ENCODE measurements around the gene AMMECR1.

Gene AMMECR1

DNA sequence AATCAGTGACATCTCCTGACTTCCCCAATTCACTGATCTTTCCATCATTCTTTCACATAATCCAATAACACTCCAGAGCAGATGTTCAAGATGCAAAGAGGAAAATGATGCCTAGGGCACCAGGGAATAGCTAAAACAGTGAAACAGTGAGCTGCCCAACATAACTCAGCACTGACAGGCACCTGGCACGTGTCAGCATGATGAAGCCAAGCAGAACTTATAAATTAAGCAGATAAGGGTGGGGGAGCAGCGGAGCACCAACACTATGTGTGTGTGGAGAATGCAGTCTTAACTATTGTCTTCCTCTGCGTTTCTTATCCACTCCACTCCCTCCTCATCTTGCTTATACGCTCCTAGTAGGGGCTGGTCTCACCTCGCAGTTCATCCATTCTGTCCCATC lies 89.4 kb downstream of the AMMECR1 start:
- TF ChIP-seq, protein P1, sequence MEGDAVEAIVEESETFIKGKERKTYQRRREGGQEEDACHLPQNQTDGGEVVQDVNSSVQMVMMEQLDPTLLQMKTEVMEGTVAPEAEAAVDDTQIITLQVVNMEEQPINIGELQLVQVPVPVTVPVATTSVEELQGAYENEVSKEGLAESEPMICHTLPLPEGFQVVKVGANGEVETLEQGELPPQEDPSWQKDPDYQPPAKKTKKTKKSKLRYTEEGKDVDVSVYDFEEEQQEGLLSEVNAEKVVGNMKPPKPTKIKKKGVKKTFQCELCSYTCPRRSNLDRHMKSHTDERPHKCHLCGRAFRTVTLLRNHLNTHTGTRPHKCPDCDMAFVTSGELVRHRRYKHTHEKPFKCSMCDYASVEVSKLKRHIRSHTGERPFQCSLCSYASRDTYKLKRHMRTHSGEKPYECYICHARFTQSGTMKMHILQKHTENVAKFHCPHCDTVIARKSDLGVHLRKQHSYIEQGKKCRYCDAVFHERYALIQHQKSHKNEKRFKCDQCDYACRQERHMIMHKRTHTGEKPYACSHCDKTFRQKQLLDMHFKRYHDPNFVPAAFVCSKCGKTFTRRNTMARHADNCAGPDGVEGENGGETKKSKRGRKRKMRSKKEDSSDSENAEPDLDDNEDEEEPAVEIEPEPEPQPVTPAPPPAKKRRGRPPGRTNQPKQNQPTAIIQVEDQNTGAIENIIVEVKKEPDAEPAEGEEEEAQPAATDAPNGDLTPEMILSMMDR (IDR thresholded peaks at IDR 0.05; ENCODE audit: low read length, missing control alignments), result no peak
- DNase-seq (ENCODE audit: low read depth), result no peak
- H3K4me3 ChIP-seq (replicated peaks; ENCODE audit: low read depth, low read length), result no peak overlapping the region

DNA sequence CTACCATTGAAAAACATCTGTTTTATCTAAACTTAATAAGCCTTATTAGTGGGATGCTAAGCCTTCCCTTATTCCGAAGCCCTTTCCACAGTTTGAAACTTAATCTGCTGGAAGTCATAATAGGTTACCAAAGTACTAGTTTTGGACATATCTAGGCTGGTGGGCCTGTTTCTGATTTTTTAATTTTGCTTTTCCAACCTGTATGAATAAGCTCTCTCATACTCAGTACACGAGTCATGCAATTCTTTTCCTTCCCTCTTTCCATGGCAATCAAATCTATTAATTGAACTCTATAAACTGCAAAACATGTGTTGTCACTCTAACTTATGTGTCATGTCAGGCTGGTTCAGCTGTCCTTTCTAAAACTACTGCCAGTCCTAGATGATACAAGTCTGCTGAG lies 91.0 kb downstream of the AMMECR1 start:
- no peak overlapping the region for H3K4me3 ChIP-seq (replicated peaks; ENCODE audit: low read depth, low read length)
- TF ChIP-seq, protein P1 (IDR thresholded peaks at IDR 0.05; ENCODE audit: low read length, missing control alignments), result no peak
- DNase-seq (ENCODE audit: low read depth), result no peak

DNA sequence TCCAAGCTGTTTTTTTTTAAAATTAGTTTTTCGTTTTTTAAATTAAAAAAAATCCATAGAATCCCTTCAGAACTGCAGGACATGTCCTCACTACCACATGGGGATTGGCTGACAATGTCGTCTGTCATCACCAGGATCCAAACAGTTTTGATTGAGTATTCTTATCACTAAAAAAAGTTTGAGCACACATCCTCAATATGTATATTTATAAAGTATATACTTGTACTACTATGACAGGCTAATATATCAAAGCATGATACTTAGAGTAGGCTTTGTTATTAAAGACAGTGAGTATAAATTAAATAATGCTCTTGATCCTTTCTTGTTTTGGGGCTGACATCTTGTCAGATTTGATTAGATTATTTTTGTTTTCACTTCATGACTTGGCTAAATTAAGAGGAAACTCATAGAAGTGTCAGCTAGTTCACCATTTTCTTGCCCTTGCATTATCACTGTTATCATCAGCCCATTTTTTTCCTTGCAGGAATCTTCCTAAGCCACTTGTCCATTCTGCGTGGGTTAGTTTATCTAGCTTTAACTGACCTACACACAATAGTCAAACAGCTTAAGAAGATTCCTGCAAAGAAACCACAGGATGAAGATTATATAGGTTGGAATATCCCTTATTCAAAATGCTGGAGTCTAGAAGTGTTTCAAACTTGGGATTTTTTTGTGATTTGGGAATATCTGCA lies 92.8 kb downstream of the AMMECR1 start:
- TF ChIP-seq, protein P1 (IDR thresholded peaks at IDR 0.05; ENCODE audit: low read length, missing control alignments), result no peak
- H3K4me3 ChIP-seq (replicated peaks; ENCODE audit: low read depth, low read length), result no peak overlapping the region
- no peak for DNase-seq (ENCODE audit: low read depth)

DNA sequence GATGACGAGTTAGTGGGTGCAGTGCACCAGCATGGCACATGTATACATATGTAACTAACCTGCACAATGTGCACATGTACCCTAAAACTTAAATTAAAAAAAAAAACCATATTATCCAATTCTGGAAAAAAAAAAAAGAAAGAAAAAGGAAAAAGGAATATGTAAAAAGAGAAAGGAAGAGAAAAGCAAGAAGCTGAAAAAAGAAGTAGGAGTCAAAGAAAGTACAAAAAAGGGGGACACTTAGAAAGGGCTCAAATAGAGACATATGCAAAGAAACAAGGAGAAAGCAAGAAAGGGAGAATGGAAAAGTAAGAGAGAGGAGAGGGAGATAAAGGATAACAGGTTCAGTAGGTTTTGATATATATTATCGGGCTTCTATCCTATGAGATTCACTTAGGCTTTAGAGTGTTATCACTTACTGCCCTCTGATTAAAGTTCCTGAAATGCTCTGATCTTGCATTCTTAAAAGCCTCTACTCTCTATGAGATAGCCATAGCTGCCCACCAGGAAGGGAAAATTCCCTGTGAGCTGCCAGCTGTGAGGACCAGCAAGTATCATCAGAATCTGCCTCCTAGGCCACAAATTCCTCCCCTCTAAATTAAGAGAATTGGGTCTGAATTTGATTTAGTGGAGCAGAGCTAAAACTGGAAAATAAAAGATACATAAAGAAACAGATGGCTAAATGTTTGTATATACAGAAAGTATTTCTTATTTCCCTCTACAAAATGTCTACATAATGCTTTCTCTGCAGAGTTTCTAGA lies 95.2 kb downstream of the AMMECR1 start:
- H3K4me3 ChIP-seq (replicated peaks; ENCODE audit: low read depth, low read length), result no peak overlapping the region
- DNase-seq (ENCODE audit: low read depth), result no peak
- TF ChIP-seq, protein P1 (IDR thresholded peaks at IDR 0.05; ENCODE audit: low read length, missing control alignments), result no peak

DNA sequence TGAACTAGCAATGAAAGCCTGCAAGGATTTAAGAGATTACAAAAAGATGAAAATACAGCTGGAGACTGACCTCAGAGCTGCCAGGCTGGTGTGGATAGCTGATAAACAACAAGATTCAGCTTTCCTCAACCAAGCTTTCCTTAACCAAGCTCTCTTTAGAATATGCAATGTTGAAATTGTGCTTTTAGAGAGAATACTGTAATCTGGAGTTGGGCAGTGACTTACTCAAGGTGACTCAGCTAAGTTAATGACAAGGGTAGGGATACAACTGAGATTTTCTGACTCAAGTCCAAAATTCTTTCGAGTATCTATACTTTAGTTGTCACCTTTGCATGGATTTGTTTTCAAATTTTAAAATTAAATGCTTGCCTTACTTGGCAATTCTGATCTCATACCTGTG lies 98.0 kb downstream of the AMMECR1 start:
- H3K4me3 ChIP-seq (replicated peaks; ENCODE audit: low read depth, low read length), result no peak overlapping the region
- peak; percentile 56 for DNase-seq (ENCODE audit: low read depth)
- TF ChIP-seq, protein P1 (IDR thresholded peaks at IDR 0.05; ENCODE audit: low read length, missing control alignments), result no peak

DNA sequence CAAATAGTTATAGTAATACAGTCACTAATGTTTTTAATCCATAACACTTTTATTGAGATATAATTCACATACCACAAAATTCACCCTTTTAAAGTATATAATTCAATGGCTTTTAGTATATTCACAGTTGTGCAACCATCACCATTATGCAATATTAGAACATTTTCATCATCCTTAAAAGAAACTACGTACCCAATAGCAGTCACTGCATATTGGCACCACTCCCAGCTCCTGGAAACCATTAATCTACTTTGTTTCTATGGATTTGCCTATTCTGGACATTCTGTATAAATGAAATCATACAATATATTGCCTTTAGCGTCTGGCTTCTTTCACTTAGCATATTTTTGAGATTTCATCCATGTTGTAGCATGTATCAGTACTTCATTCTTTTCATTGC lies 99.3 kb downstream of the AMMECR1 start:
- DNase-seq (ENCODE audit: low read depth), result peak; percentile 91
- H3K4me3 ChIP-seq (replicated peaks; ENCODE audit: low read depth, low read length), result no peak overlapping the region
- TF ChIP-seq, protein P1 (IDR thresholded peaks at IDR 0.05; ENCODE audit: low read length, missing control alignments), result no peak

Data from fibroblast of pulmonary artery (primary cell).